GM23248 (cell line): ENCODE data around the gene TIGD2.

Experiments used
- EZH2 ChIP-seq: fragments of 200-600 bp; sonication (generic); IDR thresholded peaks from 2 replicates; pipeline ENCODE4 v1.6.1; 2018; ENCODE audit warnings: antibody characterized with exemption, mild to moderate bottlenecking; ENCODE audit not compliant: insufficient read depth, poor library complexity, severe bottlenecking
- EZH2phosphoT487 ChIP-seq: fragments of 200-600 bp; sonication (generic); IDR thresholded peaks from 2 replicates; pipeline ENCODE4 v1.6.1; 2018; ENCODE audit warnings: antibody characterized with exemption, moderate library complexity, mild to moderate bottlenecking, low read depth; ENCODE audit not compliant: insufficient read depth

DNA sequence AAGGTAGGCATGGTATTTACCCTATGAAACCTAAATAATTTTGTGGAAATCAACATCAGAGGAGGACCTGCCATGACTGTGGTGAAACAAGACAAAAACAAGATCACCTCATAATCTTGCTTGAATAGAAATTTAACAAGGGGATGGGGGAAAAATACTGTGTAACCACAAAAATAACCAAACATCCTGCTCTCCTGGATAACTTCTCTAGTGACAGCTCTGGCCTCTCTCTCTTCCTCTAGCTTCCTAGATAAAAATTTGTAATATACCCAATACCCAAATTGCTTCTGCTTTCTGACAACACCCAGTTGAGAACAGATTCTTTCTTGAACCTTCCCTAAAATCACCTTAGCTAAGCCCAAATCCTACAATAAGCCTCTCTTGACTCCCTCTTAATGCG is 11.9 kb upstream of the TIGD2 start:
- no peak for TF ChIP-seq EZH2
- no peak for TF ChIP-seq EZH2phosphoT487
